Fibroblast of the aortic adventitia (primary cell): ENCODE results near the gene RHNO1. TPM values are rescaled to one million over a fixed set of nuclear protein-coding genes. Genes with fewer than 3 reads are reported as not detected.

Experiments
- DNase-seq: peaks from one replicate; pipeline ENCODE4 v3.0.0-alpha.2; 2010; ENCODE audit warnings: low read depth
- H3K4me3 ChIP-seq: 2 replicates; pipeline ENCODE4 v1.5.1; 2011; ENCODE audit warnings: low read depth, mild to moderate bottlenecking, control low read depth, low read length, moderate library complexity
- total RNA-seq: library from RNA; depleted of rRNA; stranded (reverse); fragments of >200 nt; gene quantifications from 2 replicates; pipeline ENCODE4 v1.2.3, GENCODE V29; 2012; ENCODE audit warnings: low replicate concordance
- TF ChIP-seq, protein P1 (sequence below): IDR thresholded peaks from 2 replicates; pipeline ENCODE4 v1.5.1; 2011; ENCODE audit warnings: mild to moderate bottlenecking, low read length, control low read depth, inconsistent platforms; ENCODE audit not compliant: insufficient read depth

Gene RHNO1
- total RNA-seq, result 6.4 and 41.4 TPM in 2 replicates

- peak; percentile 85 for DNase-seq
- H3K4me3 ChIP-seq, result peak within 1 kb of the TSS; percentile 82
- TF ChIP-seq, protein P1, sequence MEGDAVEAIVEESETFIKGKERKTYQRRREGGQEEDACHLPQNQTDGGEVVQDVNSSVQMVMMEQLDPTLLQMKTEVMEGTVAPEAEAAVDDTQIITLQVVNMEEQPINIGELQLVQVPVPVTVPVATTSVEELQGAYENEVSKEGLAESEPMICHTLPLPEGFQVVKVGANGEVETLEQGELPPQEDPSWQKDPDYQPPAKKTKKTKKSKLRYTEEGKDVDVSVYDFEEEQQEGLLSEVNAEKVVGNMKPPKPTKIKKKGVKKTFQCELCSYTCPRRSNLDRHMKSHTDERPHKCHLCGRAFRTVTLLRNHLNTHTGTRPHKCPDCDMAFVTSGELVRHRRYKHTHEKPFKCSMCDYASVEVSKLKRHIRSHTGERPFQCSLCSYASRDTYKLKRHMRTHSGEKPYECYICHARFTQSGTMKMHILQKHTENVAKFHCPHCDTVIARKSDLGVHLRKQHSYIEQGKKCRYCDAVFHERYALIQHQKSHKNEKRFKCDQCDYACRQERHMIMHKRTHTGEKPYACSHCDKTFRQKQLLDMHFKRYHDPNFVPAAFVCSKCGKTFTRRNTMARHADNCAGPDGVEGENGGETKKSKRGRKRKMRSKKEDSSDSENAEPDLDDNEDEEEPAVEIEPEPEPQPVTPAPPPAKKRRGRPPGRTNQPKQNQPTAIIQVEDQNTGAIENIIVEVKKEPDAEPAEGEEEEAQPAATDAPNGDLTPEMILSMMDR, result peak; percentile 26
These were observed at the start of gene RHNO1, which contains the start of gene FOXM1 for GRCh38 chr12:2877047-2877952. Gene RHNO1, plus strand, starts transcription at chr12:2877223. Its CDS starts 8,144 bp downstream, at chr12:2885367. Gene FOXM1, minus strand, starts transcription at chr12:2877174. Its CDS starts 2,696 bp downstream, at chr12:2874478.

DNA sequence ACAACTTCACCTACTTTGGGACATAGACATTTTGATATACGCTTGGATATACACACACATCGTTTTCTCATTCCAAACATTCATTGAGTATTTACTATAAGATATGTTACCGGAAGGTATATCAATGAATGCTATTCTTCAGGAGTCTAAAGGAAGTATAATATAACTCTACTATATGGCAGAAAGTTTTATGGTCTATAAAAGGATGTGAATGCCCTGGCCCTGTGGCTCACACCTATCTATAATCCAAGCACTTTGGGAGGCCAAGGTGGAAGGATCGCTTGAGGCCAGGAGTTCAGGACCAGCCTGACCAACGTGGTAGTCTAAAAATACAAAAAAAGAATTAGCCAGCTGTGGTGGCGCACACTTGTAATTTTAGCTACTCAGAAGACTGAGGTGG lies 47.7 kb upstream of the RHNO1 start:
- TF ChIP-seq, protein P1, result no peak

GRCh38 chr12:2832550-2833127 lies 44.4 kb upstream of the RHNO1 start:
- DNase-seq, result no peak
- TF ChIP-seq, protein P1, result no peak
- no peak overlapping the region for H3K4me3 ChIP-seq

More for the DNA sequence above, 47.7 kb upstream of the RHNO1 start:
- no peak for DNase-seq
- no peak overlapping the region for H3K4me3 ChIP-seq

DNA sequence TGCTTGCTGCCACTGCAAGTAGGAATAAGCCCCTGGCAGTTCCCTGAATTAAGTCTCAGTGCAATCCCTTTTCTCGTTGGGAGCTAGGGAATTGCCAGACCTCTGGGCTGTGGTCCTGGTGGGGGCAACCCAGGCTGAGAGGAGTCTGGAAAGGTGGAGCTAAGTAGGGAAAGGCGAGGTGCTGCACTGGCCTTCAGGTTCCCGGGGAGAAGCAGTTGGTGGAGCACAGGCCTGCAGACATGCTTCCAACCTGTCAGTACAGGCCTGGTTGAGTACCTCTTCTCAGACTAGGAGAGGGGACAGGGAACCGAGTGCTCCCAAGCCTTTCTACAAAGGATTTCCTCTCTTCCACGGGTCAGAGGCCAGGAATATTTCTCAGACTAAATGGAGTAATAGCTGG lies 43.7 kb upstream of the RHNO1 start:
- TF ChIP-seq, protein P1, result no peak
- no peak overlapping the region for H3K4me3 ChIP-seq
- no peak for DNase-seq

DNA sequence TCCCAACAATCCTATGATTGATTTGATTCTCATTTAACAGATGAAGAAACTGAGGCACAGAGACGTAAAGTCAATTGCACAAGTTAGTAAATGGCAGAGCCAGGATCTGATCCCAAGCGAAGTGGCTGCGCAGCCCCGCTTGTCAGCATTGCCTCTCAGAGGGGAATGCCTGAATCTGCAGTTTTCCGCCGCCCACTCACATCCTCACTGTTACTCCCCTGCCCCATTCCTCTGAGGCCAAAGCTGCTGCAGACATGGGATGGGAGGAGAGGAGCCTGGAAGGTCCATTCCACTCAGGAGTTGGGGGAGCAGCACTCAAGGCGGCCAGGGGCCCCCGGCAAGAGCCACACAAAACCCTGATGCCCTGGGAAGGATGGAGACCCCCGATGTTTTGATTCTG lies 43.2 kb upstream of the RHNO1 start:
- no peak for DNase-seq
- TF ChIP-seq, protein P1, result no peak
- no peak overlapping the region for H3K4me3 ChIP-seq

DNA sequence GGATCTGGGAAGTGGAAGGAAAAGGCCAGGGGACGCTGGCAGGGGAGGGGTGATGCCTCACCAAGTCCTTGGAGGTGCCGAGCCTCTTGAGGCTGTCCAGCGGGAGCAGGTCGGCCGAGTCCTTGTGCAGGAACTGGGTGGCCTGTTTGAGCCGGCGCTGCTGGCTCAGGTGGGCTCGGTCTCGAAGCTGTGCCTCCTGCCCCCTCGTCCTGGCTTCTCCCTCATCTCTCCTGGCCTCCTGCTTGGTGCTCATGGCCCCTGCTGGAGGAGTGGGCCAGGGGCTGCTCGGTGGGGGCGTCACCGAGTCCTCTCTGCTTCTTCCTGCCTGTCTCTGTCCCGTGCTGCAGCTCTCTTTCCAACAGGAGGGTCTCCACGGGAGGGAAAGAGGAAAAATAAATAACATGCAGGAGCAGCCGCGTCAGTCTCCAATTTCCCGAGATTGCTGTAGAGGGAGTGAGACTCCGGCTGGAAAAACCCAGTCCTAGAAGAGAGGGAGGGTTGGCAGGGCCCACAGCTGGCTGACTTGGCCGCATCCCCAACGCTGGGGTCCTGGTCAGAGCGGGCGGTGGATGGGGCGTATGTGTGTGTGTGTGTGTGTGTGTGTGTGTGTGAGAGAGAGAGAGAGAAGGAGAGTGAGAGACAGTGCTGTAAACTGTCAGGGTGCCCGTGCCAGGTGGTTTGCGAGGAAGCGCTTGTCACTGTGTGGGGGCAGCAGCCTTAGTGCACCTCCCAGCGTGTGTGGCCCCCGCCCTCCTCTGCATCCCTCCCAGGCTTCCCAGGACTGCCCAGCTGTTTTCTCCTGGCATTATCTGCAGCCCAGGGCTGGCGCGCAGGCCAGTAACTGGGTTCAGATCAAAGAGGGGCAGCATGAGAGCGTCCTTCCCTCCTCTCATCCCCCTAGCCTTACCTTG lies 42.2 kb upstream of the RHNO1 start, which contains the start of gene NRIP2:
NRIP2 (minus strand) TSS at position 455 of the 911 bp plus-strand sequence; CDS start at position 403, 52 bp downstream.
- TF ChIP-seq, protein P1, result peak; percentile 29
- peak; percentile 65 for DNase-seq
- H3K4me3 ChIP-seq, result no peak within 1 kb of the TSS
